SH-SY5Y (cell line): Measurements from ENCODE around the gene NCKIPSD.

Source experiments
- GATA2 ChIP-seq: IDR thresholded peaks from 2 replicates; pipeline ENCODE4 v1.6.1; 2011; ENCODE audit warnings: mild to moderate bottlenecking, low read depth, low read length
- GATA3 ChIP-seq: IDR thresholded peaks from 2 replicates; pipeline ENCODE4 v1.6.1; 2011; ENCODE audit warnings: low read depth, mild to moderate bottlenecking, low read length, moderate library complexity

The NCKIPSD gene

GRCh38 chr3:48628277-48629017 is 57.3 kb downstream of the NCKIPSD start:
- TF ChIP-seq GATA3 (no peak), GATA2 (no peak)

- TF ChIP-seq GATA2 (no peak), GATA3 (no peak)
Measured at GRCh38 chr3:48625600-48625999, 60.1 kb downstream of the NCKIPSD start.

GRCh38 chr3:48624767-48625166 is 60.9 kb downstream of the NCKIPSD start:
- no peak for TF ChIP-seq GATA2
- no peak for TF ChIP-seq GATA3

- TF ChIP-seq GATA3 (no peak), GATA2 (no peak)
Measured at GRCh38 chr3:48623851-48624547, 61.7 kb downstream of the NCKIPSD start.
